GM12878 (cell line): ENCODE data around the gene BBX. TPM values are rescaled to one million over a fixed set of nuclear protein-coding genes. Genes with fewer than 3 reads are reported as not detected.
A peak's percentile ranks its signal among the peaks of the same experiment; 100 is the strongest.

Source experiments
- ATAC-seq: fragments of 200-7000 bp; cut with Tn5 transposase; 3 replicates; pipeline ENCODE4 v1.9.1; 2020; ENCODE audit warnings: mild to moderate bottlenecking, moderate library complexity
- BruUV-seq: library from RNA; stranded (reverse); fragments of 400-500 nt; replicated peaks from 2 replicates; lab custom pipeline; 2021; lab: Mats Ljungman, UMichigan
- CTCF ChIA-PET: fragments of 300-600 bp; sonication (Branson Sonifier 250); formaldehyde crosslinking; extraction: SDS; loops from one replicate; lab custom pipeline; 2021; ENCODE audit warnings: inconsistent platforms; lab: Yijun Ruan, JAX
- POLR2A ChIA-PET: fragments of 350-600 bp; formaldehyde crosslinking; extraction: SDS; loops from one replicate; lab custom pipeline; 2021; ENCODE audit warnings: inconsistent platforms; lab: Charles Lee
- RAD21 ChIA-PET: fragments of 300-600 bp; sonication (Branson Sonifier 250); formaldehyde crosslinking; loops from one replicate; lab custom pipeline; 2023; ENCODE audit warnings: antibody characterized with exemption; ENCODE audit not compliant: unreplicated experiment; lab: Charles Lee
- SMC1A ChIA-PET: fragments of 300-600 bp; sonication (Branson Sonifier 250); formaldehyde crosslinking; loops from one replicate; lab custom pipeline; 2023; ENCODE audit not compliant: unreplicated experiment, uncharacterized antibody; lab: Charles Lee
- DNase-seq: peaks from one replicate; pipeline ENCODE4 v3.0.0-alpha.2; 2011; ENCODE audit warnings: low read depth, low spot score
- FAIRE-seq: peaks from 3 replicates; lab custom pipeline; 2011; peaks lifted over from hg19 to GRCh38; lab: Jason Lieb, UNC
- H2AFZ ChIP-seq: 2 replicates; pipeline ENCODE4 v1.6.0; 2011; ENCODE audit warnings: low read depth, low read length, control low read depth; ENCODE audit not compliant: control insufficient read depth
- H3K27ac ChIP-seq: 2 replicates; pipeline ENCODE4 v1.5.1; 2011; ENCODE audit warnings: control low read depth; ENCODE audit not compliant: control insufficient read depth, insufficient read depth
- H3K27me3 ChIP-seq, 2 experiments: replicated peaks in 1 of 2; 2 replicates each; pipeline versions ENCODE4 v1.6.0 to v1.6.1; 2011; ENCODE audit warnings: low read length in 1 of 2; ENCODE audit not compliant: control insufficient read depth in 2 of 2, insufficient read depth in 2 of 2
- H3K36me3 ChIP-seq, 2 experiments: 2 replicates each; pipeline ENCODE4 v1.5.1; 2011; ENCODE audit warnings: low read length in 1 of 2; ENCODE audit not compliant: control insufficient read depth in 2 of 2, insufficient read depth in 2 of 2
- H3K4me1 ChIP-seq: 2 replicates; pipeline ENCODE4 v1.6.1; 2011; ENCODE audit warnings: mild to moderate bottlenecking, low read length, moderate library complexity, mixed read lengths; ENCODE audit not compliant: control insufficient read depth, insufficient read depth
- H3K4me2 ChIP-seq: 2 replicates; pipeline ENCODE4 v1.6.0; 2011; ENCODE audit warnings: control low read depth; ENCODE audit not compliant: control insufficient read depth, insufficient read depth
- H3K4me3 ChIP-seq: fragments of 200-600 bp; sonication (generic); 2 replicates; pipeline ENCODE4 v1.5.1; 2016
- H3K79me2 ChIP-seq: 2 replicates; pipeline ENCODE4 v1.6.0; 2011; ENCODE audit warnings: low read length; ENCODE audit not compliant: control insufficient read depth, insufficient read depth
- H3K9ac ChIP-seq: 2 replicates; pipeline ENCODE4 v1.8.0; 2011; ENCODE audit warnings: low read length, control low read depth, mixed read lengths; ENCODE audit not compliant: control insufficient read depth, insufficient read depth
- H3K9me3 ChIP-seq: replicated peaks from 3 replicates; pipeline ENCODE4 v1.5.1; 2011; ENCODE audit warnings: mild to moderate bottlenecking, low read length; ENCODE audit not compliant: control insufficient read depth, insufficient read depth
- H4K20me1 ChIP-seq: 2 replicates; pipeline ENCODE4 v1.6.0; 2011; ENCODE audit not compliant: control insufficient read depth, insufficient read depth
- BHLHE40 ChIP-seq, 2 experiments: fragments of 450-650 bp in 1 of 2; IDR thresholded peaks; 2 replicates each; pipeline ENCODE4 v1.6.1; 2011 to 2017; ENCODE audit warnings: low read depth in 2 of 2, borderline replicate concordance in 1 of 2, improper control_type of control experiment in 1 of 2, low read length in 1 of 2, mild to moderate bottlenecking in 1 of 2
- CHD4 ChIP-seq: fragments of 200-600 bp; sonication (generic); IDR thresholded peaks from 2 replicates; pipeline ENCODE4 v1.6.1; 2016; ENCODE audit warnings: mild to moderate bottlenecking
- DPF2 ChIP-seq: fragments of 450-650 bp; IDR thresholded peaks from 2 replicates; pipeline ENCODE4 v1.6.1; 2017; ENCODE audit warnings: mild to moderate bottlenecking
- HDAC6 ChIP-seq: fragments of 200-600 bp; sonication (generic); IDR thresholded peaks from one replicate; pipeline ENCODE4 v1.8.0; 2017; ENCODE audit warnings: antibody characterized with exemption; ENCODE audit not compliant: unreplicated experiment
- IRF4 ChIP-seq: IDR thresholded peaks from 2 replicates; pipeline ENCODE4 v1.6.1; 2011; ENCODE audit warnings: low read depth, low read length
- KAT2A ChIP-seq: conservative IDR thresholded peaks from 2 replicates; pipeline ENCODE4 v1.6.1; 2011; ENCODE audit warnings: low read depth, low read length; ENCODE audit not compliant: control insufficient read depth
- KDM1A ChIP-seq: fragments of 200-600 bp; sonication (generic); IDR thresholded peaks from 2 replicates; pipeline ENCODE4 v1.6.1; 2016; ENCODE audit warnings: borderline replicate concordance
- MTA2 ChIP-seq: fragments of 450-650 bp; IDR thresholded peaks from 2 replicates; pipeline ENCODE4 v1.6.1; 2016; ENCODE audit warnings: low read depth, mild to moderate bottlenecking, moderate library complexity
- MYB ChIP-seq: fragments of 150-350 bp; IDR thresholded peaks from 2 replicates; pipeline ENCODE4 v1.6.1; 2014; ENCODE audit warnings: mild to moderate bottlenecking, low read depth, low read length, borderline replicate concordance
- PRDM15 ChIP-seq: fragments of 450-650 bp; formaldehyde crosslinking; IDR thresholded peaks from 2 replicates; pipeline ENCODE4 v1.4.0; 2020; ENCODE audit warnings: mild to moderate bottlenecking, moderate library complexity
- RFX5 ChIP-seq: IDR thresholded peaks from 2 replicates; pipeline ENCODE4 v1.6.1; 2011; ENCODE audit warnings: low read depth, low read length, improper control_type of control experiment
- SP1 ChIP-seq: IDR thresholded peaks from one replicate; pipeline ENCODE4 v1.6.1; 2011; ENCODE audit warnings: low read depth, low read length
- SPI1 ChIP-seq: IDR thresholded peaks from 2 replicates; pipeline ENCODE4 v1.6.1; 2011; ENCODE audit warnings: low read depth, mild to moderate bottlenecking, low read length, moderate library complexity, borderline replicate concordance; ENCODE audit not compliant: insufficient read depth
- SREBF2 ChIP-seq: IDR thresholded peaks from 2 replicates; pipeline ENCODE4 v1.6.1; 2012; ENCODE audit warnings: mild to moderate bottlenecking, low read length
- SUPT20H ChIP-seq: IDR thresholded peaks from 2 replicates; pipeline ENCODE4 v1.6.1; 2011; ENCODE audit warnings: low read depth, mild to moderate bottlenecking, low read length, moderate library complexity, borderline replicate concordance; ENCODE audit not compliant: control insufficient read depth
- TCF12 ChIP-seq: IDR thresholded peaks from 2 replicates; pipeline ENCODE4 v1.6.1; 2011; ENCODE audit warnings: low read depth, mild to moderate bottlenecking, low read length
- ZBTB33 ChIP-seq: fragments of 450-650 bp; IDR thresholded peaks from 2 replicates; pipeline ENCODE4 v1.6.1; 2017; ENCODE audit warnings: mild to moderate bottlenecking
- WGBS: methylation state at CpG from one replicate; pipeline ENCODE4 v1.1.6; 2016; ENCODE audit warnings: low lambda C conversion rate; ENCODE audit not compliant: insufficient replicate concordance, insufficient coverage; ENCODE audit errors: missing lambda C conversion rate; 5-methylcytosine and 5-hydroxymethylcytosine counted together
- in situ Hi-C: fragments of 300-500 bp; cut with MboI; formaldehyde crosslinking; loops from 9 replicates; pipeline ENCODE4 v1.14.3; 2018; ENCODE audit warnings: mixed read lengths
- intact Hi-C: fragments of 100-400 bp; cut with micrococcal nuclease; formaldehyde crosslinking; loops from one replicate; pipeline ENCODE4 v1.14.2; 2022; ENCODE audit not compliant: unreplicated experiment
- polyA plus RNA-seq, 11 experiments: library from polyadenylated mRNA; depleted of rRNA in 4 of 11; unstranded in 6 of 11; stranded (reverse) in 5 of 11; fragments of >200 nt; fragmentation: Nextera tagmentation in 4 of 11; fragmentation: Illumina TruSeq in 1 of 11; extraction: Ambion mirVana in 4 of 11; extraction: Trizol in 1 of 11; gene quantifications; 1 replicate in 1 of 11; 2 replicates in 10 of 11; pipeline versions ENCODE4 v1.2.1 to v1.2.3, GENCODE V29; 2011 to 2016; ENCODE audit warnings: inconsistent platforms in 2 of 11, missing spikeins in 2 of 11, low read depth in 1 of 11
- total RNA-seq, 4 experiments: library from RNA; depleted of rRNA in 3 of 4; stranded (reverse); fragments of >200 nt in 3 of 4; fragmentation: Illumina TruSeq in 1 of 4; extraction: Trizol in 1 of 4; gene quantifications; 2 replicates each; pipeline versions ENCODE4 v1.2.1 to v1.2.3, GENCODE V29; 2013 to 2021

Gene BBX
- total and polyA plus RNA-seq, 10 of the 15 experiments (the other 5 are each of a cell fraction or from before 2014, with no cell fraction given), result 13.3 to 38.5 (median 32.0) TPM

GRCh38 chr3:107833043-107833442, 310.3 kb downstream of the BBX start (continued):
- TF ChIP-seq ZBTB33, result no peak
- TF ChIP-seq SUPT20H, result no peak
- no peak for TF ChIP-seq KDM1A
- no peak for TF ChIP-seq RFX5

GRCh38 chr3:107833722-107834416, 311.1 kb downstream of the BBX start:
- Histone ChIP-seq H3K9ac (no peak overlapping the region), H3K79me2 (no peaks in the 10 kb centered on the region), H3K4me1 (no peaks in the 10 kb centered on the region), H2AFZ (no peak overlapping the region), H3K4me2 (no peak overlapping the region), H3K9me3 (no peaks in the 10 kb centered on the region), H3K36me3 (no peaks in the 10 kb centered on the region), H3K4me3 (no peak overlapping the region), H3K27me3 (no peaks in the 10 kb centered on the region), H4K20me1 (no peaks in the 10 kb centered on the region), H3K27ac (no peak overlapping the region)
- DNase-seq (no peak), ATAC-seq (peak; percentile 58), FAIRE-seq (no peak)
- intact Hi-C loops, result no loop called here
- ChIA-PET RAD21 (no interaction called here), POLR2A (no interaction called here), CTCF (interaction anchor here (0.6 to 2.1 kb wide), 3 partner anchors 12 to 659 kb away, joined by 3 to 6 read pairs (median 4); no protein-coding TSS in a partner anchor), SMC1A (no interaction called here)
- 74% methylated on average over 19 of the region's 19 CpGs for WGBS
- in situ Hi-C loops, result no loop called here
- BruUV-seq, result no TSS peak
- TF ChIP-seq PRDM15 (CRISPR knock-in tag) (no peak), DPF2 (0 out of 2 replicates have a peak, but pooled peaks have one; percentile 27), TCF12 (no peak), HDAC6 (no peak), SP1 (no peak), BHLHE40 (IDR thresholded peaks at IDR 0.05; ENCODE audit: borderline replicate concordance in 1 of 2, low read depth in 2 of 2, low read length in 1 of 2) (peak in 1 of 2 experiments; percentile 8; a peak in 1 of 4 replicates), MTA2 (0 out of 2 replicates have a peak, but pooled peaks have one; percentile 19), SPI1 (peak; percentile 84; the same call in 1 of the 2 replicates), KAT2A (no peak), CHD4 (no peak), MYB (no peak), IRF4 (peak; percentile 51; the same call in 1 of the 2 replicates), SREBF2 (no peak)
